Measurements from ENCODE around the gene SNX30.
"Not testable (repeated sequence)": the region's sequence is repeated elsewhere in the genome, so short reads cannot be mapped to it uniquely, and the experiment has no call there.

SNX30 gene

GRCh38 chr9:112719241-112719691 lies 31.3 kb upstream of the SNX30 start:
- H3K27ac ChIP-seq = no peak overlapping the region
- TF ChIP-seq, protein P1, sequence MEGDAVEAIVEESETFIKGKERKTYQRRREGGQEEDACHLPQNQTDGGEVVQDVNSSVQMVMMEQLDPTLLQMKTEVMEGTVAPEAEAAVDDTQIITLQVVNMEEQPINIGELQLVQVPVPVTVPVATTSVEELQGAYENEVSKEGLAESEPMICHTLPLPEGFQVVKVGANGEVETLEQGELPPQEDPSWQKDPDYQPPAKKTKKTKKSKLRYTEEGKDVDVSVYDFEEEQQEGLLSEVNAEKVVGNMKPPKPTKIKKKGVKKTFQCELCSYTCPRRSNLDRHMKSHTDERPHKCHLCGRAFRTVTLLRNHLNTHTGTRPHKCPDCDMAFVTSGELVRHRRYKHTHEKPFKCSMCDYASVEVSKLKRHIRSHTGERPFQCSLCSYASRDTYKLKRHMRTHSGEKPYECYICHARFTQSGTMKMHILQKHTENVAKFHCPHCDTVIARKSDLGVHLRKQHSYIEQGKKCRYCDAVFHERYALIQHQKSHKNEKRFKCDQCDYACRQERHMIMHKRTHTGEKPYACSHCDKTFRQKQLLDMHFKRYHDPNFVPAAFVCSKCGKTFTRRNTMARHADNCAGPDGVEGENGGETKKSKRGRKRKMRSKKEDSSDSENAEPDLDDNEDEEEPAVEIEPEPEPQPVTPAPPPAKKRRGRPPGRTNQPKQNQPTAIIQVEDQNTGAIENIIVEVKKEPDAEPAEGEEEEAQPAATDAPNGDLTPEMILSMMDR (conservative IDR thresholded peaks at IDR 0.05) = no peak

- no peak overlapping the region for H3K27ac ChIP-seq
- TF ChIP-seq, protein P1 (conservative IDR thresholded peaks at IDR 0.05) = no peak
Observed at GRCh38 chr9:112719696-112720095, 30.9 kb upstream of the SNX30 start.

DNA sequence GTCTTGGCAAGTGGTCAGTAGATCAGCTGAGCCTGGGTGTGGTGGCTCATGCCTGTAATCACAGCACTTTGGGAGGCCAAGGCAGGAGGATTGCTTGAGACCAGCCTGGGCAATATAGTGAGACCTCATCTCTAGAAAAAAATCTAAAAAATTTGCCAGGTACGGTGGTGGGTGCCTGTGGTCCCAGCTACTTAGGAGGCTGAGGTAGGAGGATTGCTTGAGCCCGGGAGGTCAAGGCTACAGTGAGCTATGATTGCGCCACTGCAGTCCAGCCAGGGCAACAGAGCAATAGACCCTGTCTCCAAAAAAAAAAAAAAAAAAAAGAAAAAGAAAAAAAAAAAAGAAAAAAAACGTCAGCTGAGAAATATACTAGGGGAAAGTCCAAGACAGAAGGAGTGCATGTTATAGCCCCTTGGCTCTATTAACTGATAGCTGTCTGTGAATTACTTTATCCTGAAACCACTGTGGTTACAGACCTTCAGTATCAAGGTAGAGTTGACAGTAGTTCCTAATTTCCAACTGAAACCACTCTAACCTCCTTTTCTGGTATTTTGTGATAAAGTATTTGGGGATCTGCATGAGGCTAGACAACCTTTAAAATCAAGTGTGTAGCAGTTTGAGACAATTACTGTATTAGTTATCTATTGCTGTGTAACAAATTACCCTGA lies 30.3 kb upstream of the SNX30 start:
- no peak overlapping the region for H3K27ac ChIP-seq
- TF ChIP-seq, protein P1 (conservative IDR thresholded peaks at IDR 0.05) = no peak

- not testable (repeated sequence) for H3K27ac ChIP-seq
Observed at GRCh38 chr9:112722749-112723148, 27.8 kb upstream of the SNX30 start.

GRCh38 chr9:112725961-112726360 lies 24.6 kb upstream of the SNX30 start:
- TF ChIP-seq, protein P1 (conservative IDR thresholded peaks at IDR 0.05) = no peak
- no peak overlapping the region for H3K27ac ChIP-seq

DNA sequence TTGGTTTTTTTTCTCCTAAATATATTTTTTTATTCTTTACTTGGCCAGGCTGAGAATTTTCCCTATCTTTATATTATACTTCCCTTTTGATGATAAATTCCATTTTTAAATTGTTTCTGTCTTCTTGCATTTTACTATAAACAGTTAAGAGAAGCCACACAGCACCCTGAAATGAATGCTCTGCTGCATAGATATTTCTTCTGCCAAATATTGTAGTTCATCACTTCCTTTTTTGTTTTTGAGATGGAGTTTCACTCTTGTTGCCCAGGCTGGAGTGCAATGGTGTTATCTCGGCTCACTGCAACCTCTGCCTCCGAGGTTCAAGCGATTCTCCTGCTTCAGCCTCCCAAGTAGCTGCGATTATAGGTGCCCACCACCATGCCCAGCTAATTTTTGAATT lies 24.1 kb upstream of the SNX30 start:
- TF ChIP-seq, protein P1 (conservative IDR thresholded peaks at IDR 0.05) = no peak
- no peak overlapping the region for H3K27ac ChIP-seq

GRCh38 chr9:112728401-112728800 lies 22.2 kb upstream of the SNX30 start:
- TF ChIP-seq, protein P1 (conservative IDR thresholded peaks at IDR 0.05) = no peak
- no peak overlapping the region for H3K27ac ChIP-seq

GRCh38 chr9:112731971-112732370 lies 18.6 kb upstream of the SNX30 start:
- TF ChIP-seq, protein P1 (conservative IDR thresholded peaks at IDR 0.05) = no peak

More at GRCh38 chr9:112731971-112732370, 18.6 kb upstream of the SNX30 start:
- no peak overlapping the region for H3K27ac ChIP-seq
